Ascending aorta (tissue), 2 donors: Measurements from ENCODE around the gene ZFYVE28. TPM values are rescaled to one million over a fixed set of nuclear protein-coding genes. Genes with fewer than 3 reads are reported as not detected.

ENCODE experiments used
- DNase-seq, 2 donors: peaks; one replicate each; pipeline ENCODE4 v3.0.0-alpha.2; 2019; ENCODE audit warnings: low spot score in 2 of 2
- H3K27ac ChIP-seq, 2 donors: fragments of 200-600 bp; sonication (generic); one replicate each; pipeline ENCODE4 v1.5.1; 2016 to 2017; ENCODE audit warnings: mild to moderate bottlenecking in 1 of 2
- H3K27me3 ChIP-seq: fragments of 200-600 bp; sonication (generic); one replicate; pipeline ENCODE4 v1.5.1; 2017
- H3K36me3 ChIP-seq, 2 donors: fragments of 200-600 bp; sonication (generic); one replicate each; pipeline ENCODE4 v1.5.1; 2016
- H3K4me1 ChIP-seq, 2 donors: fragments of 200-600 bp; sonication (generic); one replicate each; pipeline ENCODE4 v1.5.1; 2016 to 2017; ENCODE audit warnings: mild to moderate bottlenecking in 1 of 2
- H3K4me3 ChIP-seq, 2 donors: fragments of 200-600 bp; sonication (generic); one replicate each; pipeline ENCODE4 v1.5.1; 2016 to 2017; ENCODE audit warnings: mild to moderate bottlenecking in 1 of 2
- H3K9me3 ChIP-seq, 2 donors: fragments of 200-600 bp; sonication (generic); one replicate each; pipeline ENCODE4 v1.5.1; 2016
- CTCF ChIP-seq, 3 experiments: fragments of 200-600 bp in 2 of 3; fragments of 450-650 bp in 1 of 3; sonication (generic) in 2 of 3; IDR thresholded peaks; one replicate each; pipeline ENCODE4 v1.5.1; 2016 to 2019; ENCODE audit warnings: antibody characterized with exemption in 3 of 3, mild to moderate bottlenecking in 1 of 3, moderate library complexity in 1 of 3
- intact Hi-C: fragments of 100-400 bp; cut with DNase I; formaldehyde crosslinking; loops from one replicate; pipeline ENCODE4 v1.15.1; 2023
- total RNA-seq: library from RNA; depleted of rRNA; stranded (reverse); fragments of >200 nt; gene quantifications from one replicate; pipeline ENCODE4 v1.1.0, GENCODE V29; 2016

ZFYVE28 gene
- total RNA-seq, 1 donor from 2014 or later, result 12.3 TPM

GRCh38 chr4:2371765-2372487 is 46.5 kb downstream of the ZFYVE28 start:
- H3K27ac ChIP-seq, result no peak overlapping the region
- H3K9me3 ChIP-seq, result no peaks in the 10 kb centered on the region
- DNase-seq, result no peak
- H3K4me3 ChIP-seq, result no peak overlapping the region
- no peak for TF ChIP-seq CTCF (IDR thresholded peaks at IDR 0.05)
- no peaks in the 10 kb centered on the region for H3K36me3 ChIP-seq
- intact Hi-C loops, result no loop called here
- no peaks in the 10 kb centered on the region for H3K27me3 ChIP-seq
- no peaks in the 10 kb centered on the region for H3K4me1 ChIP-seq

- Histone ChIP-seq H3K4me3 (no peak overlapping the region), H3K27me3 (no peaks in the 10 kb centered on the region), H3K27ac (no peak overlapping the region), H3K4me1 (no peaks in the 10 kb centered on the region), H3K36me3 (no peaks in the 10 kb centered on the region), H3K9me3 (no peaks in the 10 kb centered on the region)
- DNase-seq, result no peak
- no peak for TF ChIP-seq CTCF (IDR thresholded peaks at IDR 0.05)
- intact Hi-C loops, result no loop called here
Measured at GRCh38 chr4:2370597-2371320, 47.7 kb downstream of the ZFYVE28 start.

- intact Hi-C loops, result no loop called here
- DNase-seq, result peak in 1 of 2 donors; percentile 18
- no peak for TF ChIP-seq CTCF (IDR thresholded peaks at IDR 0.05)
Measured at GRCh38 chr4:2368746-2369437, 49.6 kb downstream of the ZFYVE28 start.

GRCh38 chr4:2367626-2368025 is 50.8 kb downstream of the ZFYVE28 start:
- no peak for TF ChIP-seq CTCF (IDR thresholded peaks at IDR 0.05)
- H3K9me3 ChIP-seq, result no peaks in the 10 kb centered on the region
- H3K36me3 ChIP-seq, result no peaks in the 10 kb centered on the region
- no peak overlapping the region for H3K4me3 ChIP-seq
- peaks cover 7 to 11% of the 10 kb centered on the region in 2 donors for H3K4me1 ChIP-seq
- no peak overlapping the region for H3K27ac ChIP-seq
- intact Hi-C loops, result no loop called here
- H3K27me3 ChIP-seq, result no peaks in the 10 kb centered on the region
- peak in 1 of 2 donors; percentile 49 for DNase-seq

More at GRCh38 chr4:2368746-2369437, 49.6 kb downstream of the ZFYVE28 start:
- Histone ChIP-seq H3K4me3 (no peak overlapping the region), H3K4me1 (peaks cover 7 to 11% of the 10 kb centered on the region in 2 donors), H3K27me3 (no peaks in the 10 kb centered on the region), H3K27ac (no peak overlapping the region), H3K9me3 (no peaks in the 10 kb centered on the region), H3K36me3 (no peaks in the 10 kb centered on the region)

GRCh38 chr4:2366252-2367192 is 51.9 kb downstream of the ZFYVE28 start:
- no peaks in the 10 kb centered on the region for H3K9me3 ChIP-seq
- H3K4me1 ChIP-seq, result peaks cover 7 to 11% of the 10 kb centered on the region in 2 donors
- no peaks in the 10 kb centered on the region for H3K36me3 ChIP-seq
- peak in 1 of 2 donors; percentile 44 for DNase-seq
- TF ChIP-seq CTCF (IDR thresholded peaks at IDR 0.05), result no peak
- H3K4me3 ChIP-seq, result no peak overlapping the region
- no peaks in the 10 kb centered on the region for H3K27me3 ChIP-seq
- no peak overlapping the region for H3K27ac ChIP-seq
- intact Hi-C loops, result no loop called here
